Mesothelial cell of epicardium (in vitro differentiated cells): ENCODE results near the gene HGF. TPM values are rescaled to one million over a fixed set of nuclear protein-coding genes. Genes with fewer than 3 reads are reported as not detected.

Source experiments
- DNase-seq, 2 experiments: peaks; one replicate each; pipeline ENCODE4 v3.0.0; 2021; ENCODE audit warnings: low spot score in 2 of 2; ENCODE audit not compliant: unreplicated experiment in 2 of 2
- H3K27ac Mint-ChIP-seq: 2 replicates; pipeline ENCODE4 v1.8.0; 2021; ENCODE audit warnings: mixed read lengths
- H3K27me3 Mint-ChIP-seq: 2 replicates; pipeline ENCODE4 v1.8.0; 2021; ENCODE audit warnings: low read depth, mixed read lengths
- H3K36me3 Mint-ChIP-seq: 2 replicates; pipeline ENCODE4 v1.8.0; 2021; ENCODE audit warnings: mixed read lengths
- H3K4me1 Mint-ChIP-seq: 2 replicates; pipeline ENCODE4 v1.8.0; 2021; ENCODE audit warnings: mixed read lengths
- H3K4me3 Mint-ChIP-seq: 2 replicates; pipeline ENCODE4 v1.8.0; 2021; ENCODE audit warnings: mild to moderate bottlenecking, moderate library complexity, mixed read lengths
- H3K9me3 Mint-ChIP-seq: 2 replicates; pipeline ENCODE4 v1.8.0; 2021; ENCODE audit warnings: mixed read lengths
- CTCF ChIP-seq: fragments of 200-600 bp; sonication (generic); IDR thresholded peaks from one replicate; pipeline ENCODE4 v1.5.0; 2021; ENCODE audit warnings: antibody characterized with exemption; ENCODE audit not compliant: unreplicated experiment
- total RNA-seq: library from RNA; stranded (reverse); gene quantifications from 3 replicates; pipeline ENCODE4 v1.2.1, GENCODE V29; 2021

Gene HGF
- total RNA-seq, 1 donor from 2014 or later, result 15.1 TPM

- Mint-ChIP-seq H3K36me3 (peaks cover 15% of the 10 kb centered on the region), H3K4me3 (no peak overlapping the region), H3K27me3 (no peaks in the 10 kb centered on the region), H3K4me1 (peaks cover 17% of the 10 kb centered on the region), H3K9me3 (peaks cover 43% of the 10 kb centered on the region), H3K27ac (no peak overlapping the region)
- no peak for TF ChIP-seq CTCF
- DNase-seq, result no peak
These were observed 112.3 kb downstream of the HGF start for GRCh38 chr7:81657551-81657950.

- Mint-ChIP-seq H3K9me3 (peaks cover 51% of the 10 kb centered on the region), H3K4me1 (peaks cover 10% of the 10 kb centered on the region), H3K27me3 (no peaks in the 10 kb centered on the region), H3K4me3 (no peak overlapping the region), H3K27ac (no peak overlapping the region), H3K36me3 (peaks cover 16% of the 10 kb centered on the region)
- no peak for DNase-seq
- no peak for TF ChIP-seq CTCF
These were observed 114.6 kb downstream of the HGF start for GRCh38 chr7:81655271-81655670.

GRCh38 chr7:81652225-81652624, 117.6 kb downstream of the HGF start:
- Mint-ChIP-seq H3K27ac (no peak overlapping the region), H3K27me3 (no peaks in the 10 kb centered on the region), H3K4me1 (peaks cover 10% of the 10 kb centered on the region), H3K36me3 (peaks cover 14% of the 10 kb centered on the region), H3K4me3 (no peak overlapping the region), H3K9me3 (peaks cover 43% of the 10 kb centered on the region)
- DNase-seq, result no peak
- no peak for TF ChIP-seq CTCF
